Measurements from ENCODE around the gene TMPRSS15.

GRCh38 chr21:18424276-18424675 lies 20.7 kb upstream of the TMPRSS15 start:
- TF ChIP-seq POLR2A (IDR thresholded peaks at IDR 0.05; ENCODE audit: extremely low read depth, insufficient read length) (no peak), CTCF (IDR thresholded peaks at IDR 0.05; ENCODE audit: low read depth, low read length) (no peak), MAX (IDR thresholded peaks at IDR 0.05; ENCODE audit: low read depth, low read length) (no peak)
